HG03175 (cell line): ENCODE measurements around the gene DHX58.

ENCODE experiments used
- ATAC-seq: cut with Tn5 transposase; IDR thresholded peaks from one replicate; pipeline ENCODE4 v1.9.1; 2021; ENCODE audit warnings: mild to moderate bottlenecking, moderate library complexity; ENCODE audit not compliant: unreplicated experiment

Gene DHX58

DNA sequence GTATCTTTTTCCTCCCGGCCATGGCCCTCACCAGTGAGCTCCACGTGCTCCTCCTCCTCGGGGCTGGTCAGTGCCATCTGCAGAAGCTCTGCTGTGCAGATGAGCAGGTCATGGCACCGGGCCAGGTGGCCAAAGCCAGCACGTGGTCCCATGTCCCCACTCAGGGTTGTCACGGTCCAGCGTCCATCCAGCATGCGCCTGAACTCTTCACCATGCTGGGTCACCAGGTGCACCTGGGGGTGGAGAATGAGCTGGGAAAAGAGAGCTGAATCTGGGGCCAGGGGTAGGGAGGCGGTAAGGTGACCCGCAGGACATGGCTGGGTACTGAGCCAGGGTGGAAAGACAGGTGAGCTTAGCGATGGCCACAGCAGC is 1.3 kb downstream of the DHX58 start:
- ATAC-seq, result no peak

- ATAC-seq, result no peak
Observed at GRCh38 chr17:42110301-42111264, 1.9 kb downstream of the DHX58 start.

DNA sequence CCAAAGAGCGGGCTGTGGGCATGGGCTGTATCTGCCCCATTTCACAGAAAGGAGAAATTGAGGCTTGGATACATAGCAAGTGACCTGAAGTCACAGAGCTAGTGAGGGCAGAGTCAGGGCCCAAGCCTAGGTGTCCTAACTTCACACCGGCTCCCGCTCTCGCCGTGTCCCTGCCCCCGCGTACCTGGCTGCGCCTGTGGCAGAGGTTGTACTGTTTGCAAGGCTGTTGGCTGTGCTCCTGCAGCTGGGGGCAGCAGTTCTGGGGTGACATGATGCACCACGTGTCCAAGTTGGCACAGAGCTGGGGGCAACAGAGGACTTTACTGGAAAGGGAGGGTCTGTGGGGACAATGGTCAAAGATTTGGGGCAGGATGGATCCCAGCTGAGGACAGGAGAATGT is 3.4 kb downstream of the DHX58 start:
- ATAC-seq, result no peak

DNA sequence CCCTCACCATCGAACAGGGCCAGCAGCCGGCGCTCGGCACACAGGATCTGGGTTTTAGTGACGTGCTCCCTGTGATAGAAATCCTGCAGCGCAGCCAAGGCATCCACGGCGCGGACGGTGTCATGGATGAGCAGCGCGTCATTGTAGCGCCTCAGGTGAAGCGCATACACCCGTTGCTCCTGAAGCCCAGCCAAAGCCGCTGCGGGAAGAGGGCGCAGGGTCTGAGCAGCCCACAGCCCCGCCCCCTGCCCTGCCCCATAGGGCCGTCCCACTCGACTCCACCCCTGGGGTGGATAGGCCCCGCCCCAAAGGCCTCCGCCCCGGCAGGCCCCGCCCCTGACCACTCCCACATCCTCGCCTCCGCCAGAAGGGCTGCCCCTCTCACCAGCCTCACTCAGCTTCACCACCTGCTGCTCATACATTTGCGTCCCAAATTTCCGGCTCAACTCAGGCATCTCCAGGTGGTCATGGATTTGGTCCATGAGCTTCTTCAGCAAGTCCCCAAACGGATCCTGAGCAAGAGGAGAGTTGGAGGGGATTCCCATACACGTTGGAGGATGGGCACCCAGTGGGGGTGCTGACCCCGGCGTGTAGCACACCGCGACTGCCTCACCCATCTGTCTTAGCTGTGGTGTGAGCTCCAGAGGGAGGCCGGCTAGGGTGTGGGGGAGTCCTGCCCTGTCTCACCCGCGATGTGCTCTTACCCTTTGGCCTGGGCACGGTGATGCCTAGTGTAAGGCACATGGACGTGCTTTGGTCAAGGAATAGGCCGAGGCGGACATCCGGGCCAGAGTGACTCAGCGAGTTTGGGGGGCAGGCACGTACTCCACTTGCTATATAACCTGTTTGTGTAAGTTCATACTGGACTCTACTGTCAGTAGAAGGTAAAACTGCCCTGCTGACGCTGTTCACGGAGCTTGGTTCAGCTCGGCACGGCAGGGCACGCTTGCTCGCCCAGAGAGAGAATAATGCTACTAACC is 4.6 kb downstream of the DHX58 start:
- peak; percentile 53 for ATAC-seq

- ATAC-seq, result no peak
Observed at GRCh38 chr17:42107124-42107523, 5.4 kb downstream of the DHX58 start.

- ATAC-seq, result no peak
Observed at GRCh38 chr17:42106009-42106408, 6.5 kb downstream of the DHX58 start.

DNA sequence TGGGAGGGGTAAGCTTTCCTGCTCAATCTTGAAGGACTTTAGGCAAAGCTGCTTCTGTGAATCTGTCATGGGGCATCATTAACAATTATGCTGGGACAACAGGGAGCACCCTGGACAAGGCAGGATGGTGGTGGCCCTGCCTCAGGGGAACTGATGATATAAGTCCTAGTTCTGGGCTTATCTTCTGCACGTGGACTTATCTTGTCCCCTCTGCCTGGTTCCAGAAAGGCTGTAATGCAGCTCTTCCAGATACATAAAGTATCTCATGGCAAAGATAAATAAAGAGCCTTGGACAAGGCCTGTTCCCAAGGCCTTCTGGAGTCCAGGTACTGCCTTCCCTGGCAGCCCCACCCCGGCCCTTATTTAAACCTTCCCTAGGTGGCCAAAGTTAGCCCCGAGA is 8.2 kb downstream of the DHX58 start:
- ATAC-seq, result no peak

GRCh38 chr17:42103221-42103954 is 9.1 kb downstream of the DHX58 start:
- ATAC-seq, result no peak

DNA sequence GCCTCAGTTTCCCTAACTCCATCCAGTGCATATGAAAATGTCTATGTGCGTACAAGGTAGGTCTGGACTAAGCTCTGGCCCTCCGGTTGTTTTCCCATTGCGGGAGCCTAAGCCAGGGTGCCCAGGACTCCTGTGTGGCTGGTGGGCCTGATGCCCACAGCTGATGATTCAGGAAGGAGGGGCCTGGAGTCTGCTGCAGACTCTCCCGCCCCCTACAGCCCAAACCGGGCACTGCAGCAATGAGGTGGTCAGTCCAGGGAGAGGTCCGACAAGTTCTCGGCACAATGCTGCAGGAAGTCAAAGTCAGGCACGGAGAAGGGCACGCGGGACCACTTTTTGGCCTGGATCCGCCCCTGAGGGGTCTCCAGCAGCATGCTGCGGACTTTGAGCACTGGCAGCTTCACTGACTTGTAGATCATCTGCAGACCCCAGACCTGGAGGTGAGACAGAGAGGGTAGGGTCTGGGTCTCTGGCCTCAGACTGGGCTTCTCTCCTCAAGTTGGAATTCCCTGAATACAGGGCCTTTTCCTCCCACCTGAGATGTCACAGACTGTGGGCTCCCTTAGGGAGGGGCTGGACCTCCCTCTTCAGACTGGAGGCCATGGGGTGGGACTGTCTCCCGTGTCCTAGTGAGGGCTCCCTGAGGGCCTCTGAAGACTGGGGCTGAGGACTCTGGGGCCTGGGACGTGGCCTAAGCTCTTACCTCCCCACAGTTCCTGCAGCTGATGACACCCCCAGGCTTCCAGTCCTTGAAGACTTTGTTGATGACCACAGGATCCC is 10.8 kb downstream of the DHX58 start:
- ATAC-seq, result no peak

DNA sequence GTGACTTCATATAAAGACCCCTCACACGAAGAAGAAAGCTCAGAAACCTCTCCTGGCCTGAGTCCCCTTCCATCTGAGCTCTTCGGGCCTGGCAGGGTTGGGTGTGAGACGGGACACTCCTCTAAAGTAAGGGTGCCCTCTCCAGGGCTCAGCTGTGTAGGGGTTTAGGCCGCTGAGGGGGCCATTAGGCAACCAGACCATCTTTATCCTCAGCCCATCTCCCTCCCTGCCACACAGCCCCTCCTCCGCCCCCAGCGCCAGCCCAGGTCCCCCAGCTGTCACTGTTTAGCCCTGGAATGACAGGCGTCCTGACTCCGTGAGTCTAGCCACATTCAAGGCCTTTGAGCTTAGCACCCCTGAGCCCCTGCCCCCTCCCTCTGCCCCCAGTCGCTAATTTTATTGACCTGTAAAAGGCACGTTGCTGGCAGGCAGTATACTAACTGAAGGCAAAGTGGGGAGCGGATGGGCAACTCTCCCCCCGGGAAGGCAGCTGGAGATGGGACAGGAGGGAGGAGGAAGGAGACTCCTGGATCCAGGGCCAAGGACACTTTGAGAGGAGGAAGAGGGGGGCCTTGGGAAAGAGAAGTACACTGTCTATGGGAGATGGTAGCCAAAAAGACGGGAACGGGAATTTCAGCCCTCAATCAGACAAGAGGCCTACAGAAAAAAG is 13.6 kb downstream of the DHX58 start:
- ATAC-seq, result no peak

- ATAC-seq, result no peak
Observed at GRCh38 chr17:42097691-42098631, 14.6 kb downstream of the DHX58 start, which contains the start of gene ZNF385C. TSS of gene ZNF385C (minus strand) at chr17:42098473. CDS start at chr17:42063056, 35,417 bp downstream.

GRCh38 chr17:42096360-42097111 is 16.0 kb downstream of the DHX58 start:
- ATAC-seq, result no peak

DNA sequence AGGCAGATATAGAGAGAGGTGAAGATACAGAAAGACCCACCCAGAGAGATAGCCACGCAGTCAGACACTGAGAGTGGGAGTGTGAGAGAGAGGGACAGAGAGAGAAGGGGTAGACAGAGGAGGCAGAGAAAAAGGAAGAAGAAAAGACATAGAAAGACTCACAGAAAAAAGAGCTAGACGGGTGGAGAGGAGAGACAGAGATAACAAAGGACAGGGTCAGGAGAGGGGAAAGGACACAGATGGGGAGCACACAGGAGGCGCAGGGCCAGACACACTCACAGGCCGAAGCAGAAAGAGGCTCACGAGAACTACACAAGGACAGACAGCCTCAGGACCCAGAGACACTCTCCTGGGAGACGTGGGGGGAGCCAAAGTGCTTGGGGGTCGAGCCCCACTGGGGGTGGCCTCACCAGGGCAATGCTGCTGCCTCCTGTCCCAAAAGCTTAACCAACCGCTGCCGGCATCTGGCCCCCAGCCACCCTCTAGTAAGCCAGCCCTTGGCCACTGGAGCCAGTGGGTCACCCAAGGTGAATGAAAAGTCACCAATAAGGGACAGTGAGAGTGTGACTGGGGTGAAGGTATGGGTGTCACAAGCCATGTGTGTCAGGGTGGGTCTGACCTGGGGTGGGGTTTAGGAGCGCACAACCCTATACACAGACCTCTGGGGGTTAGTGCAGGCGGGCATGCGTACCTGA is 18.0 kb downstream of the DHX58 start:
- no peak for ATAC-seq

- no peak for ATAC-seq
Observed at GRCh38 chr17:42092939-42093338, 19.6 kb downstream of the DHX58 start.

DNA sequence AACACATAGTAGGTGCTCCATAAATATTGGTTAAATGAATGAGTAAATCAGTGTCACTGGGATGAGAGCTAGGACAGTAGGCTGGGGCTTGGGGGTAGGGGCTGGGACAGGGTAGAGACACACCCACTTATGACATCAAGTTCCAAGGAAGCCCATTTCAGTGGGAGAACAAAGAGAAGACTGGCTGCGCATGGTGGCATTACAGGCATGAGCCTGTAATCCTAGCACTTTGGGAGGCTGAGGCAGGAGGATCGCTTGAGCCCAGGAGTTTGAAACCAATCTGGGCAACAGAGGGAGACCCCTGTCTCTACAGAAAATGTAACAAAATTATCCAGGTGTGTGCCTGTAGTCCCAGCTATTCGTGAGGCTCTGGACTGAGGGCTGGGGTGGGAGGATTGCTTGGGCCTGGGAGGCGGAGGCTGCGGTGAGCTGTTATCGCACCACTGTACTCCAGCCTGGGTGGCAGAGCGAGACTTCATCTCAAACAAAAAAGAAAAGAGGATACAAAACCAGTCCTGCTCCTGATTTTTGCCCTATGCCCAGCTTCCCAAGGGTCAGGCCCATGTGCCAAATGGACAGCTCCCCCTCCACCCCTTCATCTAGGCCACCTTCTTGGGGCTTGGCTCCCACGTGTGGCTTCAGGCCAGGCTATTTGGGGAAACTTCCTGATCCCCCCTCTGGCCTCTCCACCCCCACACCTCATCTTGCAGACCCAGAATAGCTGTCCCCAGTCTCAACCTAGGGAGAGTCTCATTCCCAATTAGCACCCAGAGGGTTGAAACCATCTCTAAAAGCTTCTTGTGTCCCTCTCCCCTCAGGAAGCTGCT is 21.3 kb downstream of the DHX58 start:
- no peak for ATAC-seq

- ATAC-seq, result no peak
Observed at GRCh38 chr17:42088736-42089135, 23.8 kb downstream of the DHX58 start.
